Suppressor macrophage (primary cell): ENCODE data around the gene KLHL33.
"Not testable (repeated sequence)": the region's sequence is repeated elsewhere in the genome, so short reads cannot be mapped to it uniquely, and the experiment has no call there.

ENCODE experiments used
- DNase-seq, 4 experiments: peaks; one replicate each; pipeline ENCODE4 v3.0.0-alpha.2; 2020 to 2022
- total RNA-seq, 17 experiments: gene quantifications; one replicate each; lab custom pipeline; 2026; ENCODE audit warnings: mixed read lengths in 6 of 17, inconsistent platforms in 3 of 17; lab: John Stamatoyannopoulos, UW

KLHL33 gene
- total RNA-seq, result 0 to 2.3 (median 0.17) reads per million in 17 experiments

GRCh38 chr14:20435582-20436362, at the start of gene KLHL33:
Gene KLHL33, minus strand, starts transcription at chr14:20436166. Its CDS starts 355 bp downstream, at chr14:20435811.
- DNase-seq, result no peak

- DNase-seq, result no peak
These were observed 46.4 kb upstream of the KLHL33 start for GRCh38 chr14:20482382-20482781.

GRCh38 chr14:20478894-20479293, 42.9 kb upstream of the KLHL33 start:
- no peak for DNase-seq

GRCh38 chr14:20477211-20477876, 41.4 kb upstream of the KLHL33 start:
- peak in 3 of 4 experiments; percentile 37 to 65 (median 53) for DNase-seq

- no peak for DNase-seq
These were observed 40.8 kb upstream of the KLHL33 start for GRCh38 chr14:20476776-20477175.

- DNase-seq, result no peak
These were observed 36.7 kb upstream of the KLHL33 start for GRCh38 chr14:20472536-20473169.

GRCh38 chr14:20470603-20470901, 34.6 kb upstream of the KLHL33 start:
- peak in 1 of 4 experiments; percentile 12 for DNase-seq

GRCh38 chr14:20469890-20470602, 34.1 kb upstream of the KLHL33 start:
- DNase-seq, result peak; percentile 82 to 95 (median 86)

GRCh38 chr14:20469242-20469889, 33.4 kb upstream of the KLHL33 start, which contains the start of gene PNP:
Gene PNP, plus strand, starts transcription at chr14:20469406. Its CDS starts 119 bp downstream, at chr14:20469525.
- peak; percentile 90 to 93 (median 93) for DNase-seq

- DNase-seq, result peak in 2 of 4 experiments; percentile 19 to 56
These were observed 32.8 kb upstream of the KLHL33 start for GRCh38 chr14:20468764-20469241.

- peak; percentile 99 to 100 (median 99) for DNase-seq
These were observed 25.5 kb upstream of the KLHL33 start, which contains the start of gene PIP4P1 for GRCh38 chr14:20461225-20462141. Gene PIP4P1, minus strand, starts transcription at chr14:20461434. Its CDS starts 109 bp downstream, at chr14:20461325.

GRCh38 chr14:20460458-20461224, 24.7 kb upstream of the KLHL33 start:
- DNase-seq, result peak in 1 of 4 experiments; percentile 33

GRCh38 chr14:20458031-20458789, 22.2 kb upstream of the KLHL33 start:
- no peak for DNase-seq

GRCh38 chr14:20456971-20457370, 21.0 kb upstream of the KLHL33 start:
- peak; percentile 24 to 64 (median 56) for DNase-seq

GRCh38 chr14:20455355-20456300, 19.7 kb upstream of the KLHL33 start:
- DNase-seq, result peak; percentile 81 to 90 (median 88)

- DNase-seq, result peak; percentile 99 to 100 (median 100)
These were observed 18.8 kb upstream of the KLHL33 start, which contains the start of the genes APEX1 and OSGEP for GRCh38 chr14:20454516-20455354. Gene APEX1, plus strand, starts transcription at chr14:20455226. Its CDS starts 420 bp downstream, at chr14:20455646. Gene OSGEP, minus strand, starts transcription at chr14:20454812. Its CDS starts 129 bp downstream, at chr14:20454683.

- not testable (repeated sequence) for DNase-seq
These were observed 16.9 kb upstream of the KLHL33 start for GRCh38 chr14:20452831-20453230.
